Activated CD4-positive, alpha-beta T cell treated with anti-CD3 and anti-CD28 coated beads, Interleukin-2, amount 10 ng/mL, durations not matched to agents 24 days and 14 days (primary cell): Measurements from ENCODE around the gene TMEM163. TPM values are rescaled to one million over a fixed set of nuclear protein-coding genes. Genes with fewer than 3 reads are reported as not detected.
"Not testable (repeated sequence)": the region's sequence is repeated elsewhere in the genome, so short reads cannot be mapped to it uniquely, and the experiment has no call there.

Experiments used
- DNase-seq: peaks from one replicate; pipeline ENCODE4 v3.0.0; 2022
- H3K27ac Mint-ChIP-seq: one replicate; pipeline ENCODE4 v1.8.0; 2022; ENCODE audit warnings: mild to moderate bottlenecking, mixed read lengths
- H3K27me3 Mint-ChIP-seq: one replicate; pipeline ENCODE4 v1.8.0; 2022; ENCODE audit warnings: mixed read lengths
- H3K36me3 Mint-ChIP-seq: one replicate; pipeline ENCODE4 v1.8.0; 2022; ENCODE audit warnings: low read depth, mild to moderate bottlenecking, mixed read lengths
- H3K4me1 Mint-ChIP-seq: one replicate; pipeline ENCODE4 v1.8.0; 2021; ENCODE audit warnings: mixed read lengths
- H3K4me3 Mint-ChIP-seq: one replicate; pipeline ENCODE4 v1.8.0; 2022; ENCODE audit warnings: mild to moderate bottlenecking, moderate library complexity, mixed read lengths
- H3K9me3 Mint-ChIP-seq: one replicate; pipeline ENCODE4 v1.8.0; 2021; ENCODE audit warnings: mixed read lengths
- intact Hi-C: fragments of 100-400 bp; cut with micrococcal nuclease; formaldehyde crosslinking; loops from one replicate; pipeline ENCODE4 v1.15.1; 2023
- total RNA-seq: library from RNA; stranded (reverse); gene quantifications from 2 replicates; pipeline ENCODE4 v1.2.3, GENCODE V29; 2022

TMEM163 gene
- total RNA-seq, 1 donor from 2014 or later: 0.23 TPM

DNA sequence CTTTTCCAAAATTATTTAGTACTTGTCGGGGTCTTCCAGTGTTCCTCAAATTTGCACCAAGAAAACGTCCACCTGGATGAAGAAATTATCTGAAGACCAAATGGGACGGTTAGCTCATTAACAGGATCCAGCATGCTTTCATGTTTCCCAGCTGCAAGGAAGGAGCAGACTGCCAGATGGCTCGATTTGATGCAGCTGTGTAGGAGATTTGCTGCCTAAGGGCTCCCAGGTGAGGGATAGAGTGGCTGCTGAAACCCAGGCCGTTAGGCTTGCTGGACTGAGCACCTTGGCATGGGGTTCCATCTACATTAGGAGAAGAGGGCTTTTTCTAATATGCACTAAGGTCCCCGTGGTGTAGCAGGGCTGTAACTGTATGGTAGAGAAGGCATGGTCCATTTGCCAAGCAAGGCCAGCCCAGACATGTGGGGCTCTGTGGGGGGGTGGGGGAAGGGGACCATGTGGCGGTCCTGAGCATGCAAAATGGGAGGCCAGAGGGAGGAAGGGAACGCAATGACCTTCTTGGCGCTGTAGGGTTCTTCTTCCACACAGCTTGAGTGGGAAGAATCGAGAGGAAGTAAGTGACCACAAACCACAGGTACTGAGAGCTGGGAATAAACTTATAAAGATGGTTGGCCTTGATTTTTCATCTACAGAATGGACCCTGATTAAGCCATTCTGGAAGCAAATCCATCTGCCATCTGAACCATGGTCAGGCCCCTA is 144.0 kb downstream of the TMEM163 start:
- intact Hi-C loops: no loop called here
- Mint-ChIP-seq H3K9me3 (no peaks in the 10 kb centered on the region), H3K27me3 (peaks cover 9% of the 10 kb centered on the region), H3K36me3 (no peaks in the 10 kb centered on the region), H3K4me1 (no peaks in the 10 kb centered on the region), H3K4me3 (no peak overlapping the region), H3K27ac (no peak overlapping the region)
- no peak for DNase-seq

GRCh38 chr2:134573724-134574123 is 145.1 kb downstream of the TMEM163 start:
- H3K27me3 Mint-ChIP-seq: peaks cover 8% of the 10 kb centered on the region
- H3K4me1 Mint-ChIP-seq: no peaks in the 10 kb centered on the region
- no peak overlapping the region for H3K4me3 Mint-ChIP-seq
- no peaks in the 10 kb centered on the region for H3K9me3 Mint-ChIP-seq
- intact Hi-C loops: no loop called here
- DNase-seq: no peak
- H3K36me3 Mint-ChIP-seq: no peaks in the 10 kb centered on the region
- H3K27ac Mint-ChIP-seq: no peak overlapping the region

DNA sequence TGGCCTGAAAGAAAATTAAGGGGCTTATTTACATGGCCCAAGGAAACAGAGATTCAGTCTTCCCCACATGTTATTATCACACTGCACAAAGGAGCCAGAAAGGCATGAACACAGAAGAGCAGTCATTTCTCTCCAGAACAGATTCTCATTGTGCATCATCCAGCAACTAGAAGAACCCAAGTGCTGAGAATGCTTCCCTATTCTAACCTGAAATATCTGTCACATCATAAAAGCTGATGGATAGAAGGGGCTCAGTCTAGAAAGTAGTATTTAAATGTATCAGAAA is 145.8 kb downstream of the TMEM163 start:
- peaks cover 8% of the 10 kb centered on the region for H3K27me3 Mint-ChIP-seq
- H3K9me3 Mint-ChIP-seq: no peaks in the 10 kb centered on the region
- DNase-seq: no peak
- no peak overlapping the region for H3K4me3 Mint-ChIP-seq
- no peak overlapping the region for H3K27ac Mint-ChIP-seq
- H3K36me3 Mint-ChIP-seq: no peaks in the 10 kb centered on the region
- intact Hi-C loops: no loop called here
- H3K4me1 Mint-ChIP-seq: no peaks in the 10 kb centered on the region

GRCh38 chr2:134572314-134573084 is 146.3 kb downstream of the TMEM163 start:
- Mint-ChIP-seq H3K27ac (no peak overlapping the region), H3K4me3 (no peak overlapping the region), H3K4me1 (no peaks in the 10 kb centered on the region), H3K9me3 (no peaks in the 10 kb centered on the region), H3K27me3 (peaks cover 8% of the 10 kb centered on the region), H3K36me3 (no peaks in the 10 kb centered on the region)
- intact Hi-C loops: no loop called here
- DNase-seq: no peak

- Mint-ChIP-seq H3K9me3 (no peaks in the 10 kb centered on the region), H3K4me1 (no peaks in the 10 kb centered on the region), H3K27ac (no peak overlapping the region), H3K36me3 (no peaks in the 10 kb centered on the region), H3K4me3 (no peak overlapping the region), H3K27me3 (peaks cover 7% of the 10 kb centered on the region)
- no peak for DNase-seq
- intact Hi-C loops: no loop called here
Observed at GRCh38 chr2:134570676-134571075, 148.1 kb downstream of the TMEM163 start.

DNA sequence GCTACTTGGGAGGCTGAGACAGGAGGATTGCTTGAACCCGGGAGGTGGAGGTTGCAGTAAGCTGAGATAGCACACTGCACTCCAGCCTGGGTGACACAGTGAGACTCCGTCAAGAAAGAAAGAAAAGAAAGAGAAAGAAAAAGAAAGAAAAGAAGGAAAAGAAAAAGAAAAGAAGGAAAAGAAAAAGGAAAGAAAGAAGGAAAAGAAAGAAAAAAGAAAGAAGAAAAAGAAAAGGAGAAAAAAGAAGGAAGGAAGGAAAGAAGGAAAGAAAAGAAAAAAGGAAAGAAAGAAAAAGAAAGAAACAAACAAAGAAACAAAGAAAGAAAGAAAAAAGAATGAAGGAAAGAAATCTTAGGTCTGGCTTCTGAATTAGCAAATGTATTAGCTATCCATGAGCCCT is 150.4 kb downstream of the TMEM163 start:
- Mint-ChIP-seq H3K9me3 (no peaks in the 10 kb centered on the region), H3K27ac (no peak overlapping the region), H3K4me1 (peaks cover 3% of the 10 kb centered on the region), H3K4me3 (no peak overlapping the region), H3K36me3 (no peaks in the 10 kb centered on the region), H3K27me3 (peaks cover 8% of the 10 kb centered on the region)
- intact Hi-C loops: no loop called here
- no peak for DNase-seq

DNA sequence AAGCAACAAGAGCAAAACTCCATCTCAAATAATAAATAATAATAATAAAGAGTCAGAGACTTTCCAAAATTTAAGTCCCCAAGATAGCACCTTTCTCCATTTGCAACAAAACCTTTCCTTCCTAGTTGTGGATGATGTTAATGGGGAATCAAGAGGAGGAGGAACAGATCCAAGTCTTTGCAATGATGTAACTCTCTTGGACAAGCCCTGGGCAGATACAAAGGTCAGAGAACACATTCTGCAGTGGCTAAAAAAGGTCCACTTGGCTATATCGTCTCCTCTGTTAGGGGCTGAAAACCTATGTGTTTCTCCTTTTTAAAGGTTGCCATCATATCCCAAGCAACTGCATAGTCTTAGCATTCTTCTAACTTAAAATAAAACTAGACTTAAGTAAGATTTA is 151.1 kb downstream of the TMEM163 start:
- no peaks in the 10 kb centered on the region for H3K36me3 Mint-ChIP-seq
- H3K9me3 Mint-ChIP-seq: no peaks in the 10 kb centered on the region
- peaks cover 3% of the 10 kb centered on the region for H3K4me1 Mint-ChIP-seq
- H3K27me3 Mint-ChIP-seq: peaks cover 10% of the 10 kb centered on the region
- no peak for DNase-seq
- H3K4me3 Mint-ChIP-seq: no peak overlapping the region
- no peak overlapping the region for H3K27ac Mint-ChIP-seq
- intact Hi-C loops: no loop called here

DNA sequence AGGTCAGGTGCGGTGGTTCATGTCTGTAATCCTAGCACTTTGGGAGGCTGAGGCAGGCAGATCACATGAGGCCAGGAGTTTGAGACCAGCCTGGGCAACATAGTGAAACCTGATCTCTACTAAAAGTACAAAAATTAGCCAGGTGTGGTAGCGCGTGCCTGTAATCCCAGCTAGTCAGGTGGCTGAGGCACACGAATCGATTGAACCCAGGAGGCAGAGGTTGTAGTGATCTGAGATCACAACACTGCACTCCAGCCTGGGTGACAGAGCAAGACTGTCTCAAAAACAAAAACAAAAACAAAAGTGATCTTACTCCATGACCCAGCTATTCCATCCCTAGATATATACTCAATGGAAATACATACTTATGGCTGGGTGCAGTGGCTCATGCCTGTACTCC is 153.8 kb downstream of the TMEM163 start:
- intact Hi-C loops, H3K9me3 Mint-ChIP-seq, H3K36me3 Mint-ChIP-seq, H3K27ac Mint-ChIP-seq, H3K4me3 Mint-ChIP-seq, H3K4me1 Mint-ChIP-seq, H3K27me3 Mint-ChIP-seq, DNase-seq: not testable (repeated sequence)

DNA sequence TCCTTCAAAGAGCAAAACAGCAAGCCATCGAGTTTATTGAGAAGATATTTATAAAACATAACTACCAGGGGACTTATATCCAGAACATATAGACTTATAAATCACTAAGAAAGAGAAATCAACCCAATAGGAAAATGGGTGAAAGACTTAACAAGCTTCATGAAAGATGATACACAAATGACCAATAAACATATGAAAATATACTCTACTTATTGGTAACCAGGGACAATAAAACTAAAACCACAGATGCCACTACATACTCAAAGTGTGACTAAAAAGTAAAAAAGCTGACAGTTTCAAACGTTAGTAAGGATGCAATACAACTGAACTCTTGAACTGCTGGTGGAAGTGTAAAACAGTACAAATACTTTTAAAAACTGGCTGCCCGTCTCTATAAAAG is 154.3 kb downstream of the TMEM163 start:
- H3K27me3 Mint-ChIP-seq: peaks cover 7% of the 10 kb centered on the region
- no peaks in the 10 kb centered on the region for H3K9me3 Mint-ChIP-seq
- intact Hi-C loops: no loop called here
- no peak overlapping the region for H3K27ac Mint-ChIP-seq
- no peaks in the 10 kb centered on the region for H3K36me3 Mint-ChIP-seq
- no peak for DNase-seq
- H3K4me1 Mint-ChIP-seq: peaks cover 3% of the 10 kb centered on the region
- no peak overlapping the region for H3K4me3 Mint-ChIP-seq

GRCh38 chr2:134558208-134558830 is 160.5 kb downstream of the TMEM163 start:
- H3K4me1 Mint-ChIP-seq: no peaks in the 10 kb centered on the region
- peaks cover 17% of the 10 kb centered on the region for H3K27me3 Mint-ChIP-seq
- intact Hi-C loops: no loop called here
- H3K36me3 Mint-ChIP-seq: no peaks in the 10 kb centered on the region
- H3K27ac Mint-ChIP-seq: no peak overlapping the region
- H3K4me3 Mint-ChIP-seq: no peak overlapping the region
- H3K9me3 Mint-ChIP-seq: no peaks in the 10 kb centered on the region
- DNase-seq: no peak

DNA sequence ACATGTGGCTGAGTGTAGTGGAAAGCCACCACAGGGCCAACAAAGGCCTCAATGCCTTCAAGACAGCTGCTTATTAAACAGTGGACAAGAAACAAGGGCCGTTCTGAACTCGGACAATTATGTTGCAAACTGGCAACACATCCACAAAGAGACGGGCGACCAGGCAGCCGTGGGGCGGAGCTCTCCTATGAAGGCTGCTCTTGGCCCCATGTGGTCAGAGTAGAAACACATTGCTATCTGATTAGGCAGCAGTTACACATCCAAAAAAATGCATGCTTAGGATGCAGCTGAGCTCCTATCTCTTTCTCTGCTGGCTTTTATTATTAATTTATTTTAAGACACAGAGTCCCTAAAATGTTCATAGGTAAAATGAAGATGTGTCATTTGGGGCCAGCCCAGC is 163.4 kb downstream of the TMEM163 start:
- Mint-ChIP-seq H3K4me3 (no peak overlapping the region), H3K27ac (no peak overlapping the region), H3K27me3 (peaks cover 11% of the 10 kb centered on the region), H3K9me3 (no peaks in the 10 kb centered on the region), H3K4me1 (no peaks in the 10 kb centered on the region), H3K36me3 (no peaks in the 10 kb centered on the region)
- intact Hi-C loops: no loop called here
- no peak for DNase-seq

DNA sequence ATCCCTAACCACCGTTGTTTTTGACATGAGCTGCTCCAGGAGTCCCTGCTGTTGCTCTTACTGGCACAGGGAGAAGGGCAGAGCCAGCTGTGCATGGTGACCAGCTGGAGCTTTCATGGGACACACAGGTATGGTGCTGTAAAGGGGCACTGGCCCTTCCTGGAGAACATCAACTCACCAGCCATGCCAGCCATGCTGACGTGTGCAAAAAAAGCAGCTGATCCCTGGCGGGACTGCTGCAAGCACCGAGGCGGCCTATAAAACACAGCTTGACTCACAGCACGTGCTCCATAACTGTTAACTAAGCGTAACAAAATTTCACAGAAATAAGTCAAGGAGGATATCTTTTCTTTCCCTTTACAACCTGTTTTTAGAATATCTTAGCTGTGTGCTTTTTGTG is 165.1 kb downstream of the TMEM163 start:
- Mint-ChIP-seq H3K4me1 (no peaks in the 10 kb centered on the region), H3K9me3 (no peaks in the 10 kb centered on the region)
- intact Hi-C loops: no loop called here

GRCh38 chr2:134550566-134551164 is 168.1 kb downstream of the TMEM163 start:
- Mint-ChIP-seq H3K27ac (no peak overlapping the region), H3K9me3 (no peaks in the 10 kb centered on the region), H3K4me3 (no peak overlapping the region), H3K4me1 (no peaks in the 10 kb centered on the region), H3K27me3 (peaks cover 7% of the 10 kb centered on the region), H3K36me3 (no peaks in the 10 kb centered on the region)
- DNase-seq: no peak
- intact Hi-C loops: no loop called here

More for the DNA sequence above, 165.1 kb downstream of the TMEM163 start:
- Mint-ChIP-seq H3K4me3 (no peak overlapping the region), H3K27me3 (peaks cover 11% of the 10 kb centered on the region), H3K36me3 (no peaks in the 10 kb centered on the region), H3K27ac (no peak overlapping the region)
- DNase-seq: no peak

DNA sequence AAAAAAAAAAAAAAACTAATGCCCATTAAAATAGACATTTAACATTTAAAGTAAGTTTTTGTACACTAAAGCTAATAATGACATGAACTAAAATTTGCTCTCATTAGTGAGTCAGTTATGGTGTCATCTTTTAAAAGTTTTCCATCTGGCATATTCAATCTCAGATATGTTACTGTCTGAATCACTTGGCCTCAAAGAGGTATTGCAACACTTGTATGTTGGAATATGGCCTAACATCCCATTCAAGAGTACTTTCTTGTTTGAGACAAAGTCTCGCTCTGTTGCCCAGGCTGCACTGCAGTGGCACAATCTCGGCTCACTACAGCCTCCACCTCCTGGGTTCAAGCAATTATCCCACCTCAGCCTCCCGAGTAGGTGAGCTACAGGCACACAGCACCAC is 169.7 kb downstream of the TMEM163 start:
- Mint-ChIP-seq H3K27me3 (peaks cover 2% of the 10 kb centered on the region), H3K36me3 (no peaks in the 10 kb centered on the region), H3K4me1 (no peaks in the 10 kb centered on the region), H3K27ac (no peak overlapping the region), H3K4me3 (no peak overlapping the region), H3K9me3 (no peaks in the 10 kb centered on the region)
- intact Hi-C loops: no loop called here
- no peak for DNase-seq
